K562 (cell line): Measurements from ENCODE around the gene DDX23. TPM values are rescaled to one million over a fixed set of nuclear protein-coding genes. Genes with fewer than 3 reads are reported as not detected.
A peak's percentile ranks its signal among the peaks of the same experiment; 100 is the strongest.

Source experiments
- ELF1 ChIP-seq: fragments of 200-800 bp; sonication (Bioruptor generic); IDR thresholded peaks from 2 replicates; pipeline ENCODE4 v1.6.1; 2016; ENCODE audit warnings: missing genetic modification characterization, missing compliant biosample characterization
- PURB ChIP-seq: sonication (generic); formaldehyde crosslinking; IDR thresholded peaks from 2 replicates; pipeline ENCODE4 v1.9.0; 2021; ENCODE audit warnings: low read depth, mild to moderate bottlenecking, missing genetic modification reagents
- RBM22 ChIP-seq: fragments of 200-400 bp; formaldehyde crosslinking; IDR thresholded peaks from 2 replicates; pipeline ENCODE4 v1.6.1; 2018; ENCODE audit warnings: low read length, low read depth; ENCODE audit not compliant: poor library complexity, severe bottlenecking
- TAF1 ChIP-seq: IDR thresholded peaks from 2 replicates; pipeline ENCODE4 v1.6.1; 2011; ENCODE audit warnings: mild to moderate bottlenecking, low read length, moderate library complexity; ENCODE audit not compliant: insufficient read depth, control insufficient read depth, severe bottlenecking; ENCODE audit errors: extremely low read depth
- VEZF1 ChIP-seq: fragments of 200-800 bp; sonication (Bioruptor generic); IDR thresholded peaks from 2 replicates; pipeline ENCODE4 v1.6.1; 2017; ENCODE audit warnings: missing genetic modification characterization, missing compliant biosample characterization
- YY1 ChIP-seq, 3 experiments: IDR thresholded peaks; 2 replicates each; pipeline ENCODE4 v1.6.1; 2011; ENCODE audit warnings: low read length in 2 of 3, mild to moderate bottlenecking in 2 of 3, moderate library complexity in 2 of 3, borderline replicate concordance in 1 of 3, control low read depth in 1 of 3, low read depth in 1 of 3; ENCODE audit not compliant: insufficient read depth in 3 of 3, insufficient replicate concordance in 2 of 3, control insufficient read depth in 1 of 3, insufficient read length in 1 of 3; ENCODE audit errors: extremely low read depth in 1 of 3
- ZNF311 ChIP-seq: fragments of 250-450 bp; sonication (Bioruptor Pico); IDR thresholded peaks from 2 replicates; pipeline ENCODE4 v1.4.0; 2020; ENCODE audit warnings: mild to moderate bottlenecking, moderate library complexity
- ZNF583 ChIP-seq: fragments of 250-450 bp; sonication (Bioruptor Pico); IDR thresholded peaks from 2 replicates; pipeline ENCODE4 v1.4.0; 2020
- ZNF609 ChIP-seq: sonication (generic); formaldehyde crosslinking; IDR thresholded peaks from 2 replicates; pipeline ENCODE4 v1.8.1; 2023; ENCODE audit warnings: missing genetic modification reagents, mild to moderate bottlenecking, borderline replicate concordance
- polyA plus RNA-seq, 8 experiments: library from polyadenylated mRNA; depleted of rRNA in 4 of 8; stranded (reverse) in 5 of 8; unstranded in 3 of 8; fragments of >200 nt; fragmentation: Nextera tagmentation in 2 of 8; fragmentation: Illumina TruSeq in 1 of 8; extraction: Ambion mirVana in 2 of 8; extraction: Trizol in 1 of 8; gene quantifications; 2 replicates each; pipeline versions ENCODE4 v1.2.1 to v1.2.3, GENCODE V29; 2011 to 2014; ENCODE audit warnings: inconsistent platforms in 1 of 8, missing spikeins in 1 of 8
- total RNA-seq, 7 experiments: library from RNA; depleted of rRNA in 6 of 7; stranded (reverse); fragments of >200 nt in 6 of 7; fragmentation: Illumina TruSeq in 2 of 7; extraction: Trizol in 2 of 7; gene quantifications; 2 replicates each; pipeline versions ENCODE4 v1.2.1 to v1.2.3, GENCODE V29; 2011 to 2021; ENCODE audit warnings: low replicate concordance in 1 of 7

Gene DDX23
- total and polyA plus RNA-seq, 9 of the 15 experiments (the other 6 are each of a cell fraction or from before 2014, with no cell fraction given) = 32.4 to 138 (median 104) TPM

- peak; percentile 100 for TF ChIP-seq VEZF1
- TF ChIP-seq ELF1 = peak; percentile 97
- TF ChIP-seq ZNF583 = peak; percentile 93
- peak; percentile 39 for TF ChIP-seq RBM22
- TF ChIP-seq PURB = no peak
- TF ChIP-seq ZNF609 (CRISPR knock-in tag) = 0 out of 2 replicates have a peak, but pooled peaks have one; percentile 57
- peak; percentile 94 for TF ChIP-seq TAF1
- TF ChIP-seq YY1 (IDR thresholded peaks at IDR 0.05; ENCODE audit: borderline replicate concordance in 1 of 3, control insufficient read depth in 1 of 3, extremely low read depth in 1 of 3, insufficient read depth in 3 of 3, insufficient read length in 1 of 3, insufficient replicate concordance in 2 of 3, low read depth in 1 of 3, low read length in 2 of 3) = peak; percentile 78 to 97 (median 93)
- TF ChIP-seq ZNF311 (CRISPR knock-in tag) = peak; percentile 82
These were observed at the start of gene DDX23 (continued) for GRCh38 chr12:48851883-48852733.
